SU-DHL-6 (cell line): ENCODE measurements around the gene ACOT8.
"Not testable (repeated sequence)": the region's sequence is repeated elsewhere in the genome, so short reads cannot be mapped to it uniquely, and the experiment has no call there.

ENCODE experiments used
- H2AFZ ChIP-seq: fragments of 200-600 bp; sonication (generic); 2 replicates; pipeline ENCODE4 v1.6.1; 2014; ENCODE audit warnings: low read depth, mild to moderate bottlenecking, moderate library complexity, mixed read lengths, antibody characterized with exemption, low read length; ENCODE audit not compliant: severe bottlenecking
- H3F3A ChIP-seq: fragments of 200-600 bp; shearing (Covaris generic); 2 replicates; pipeline ENCODE4 v1.6.0; 2016; ENCODE audit warnings: antibody characterized with exemption, mild to moderate bottlenecking; ENCODE audit not compliant: insufficient read depth
- H3K27ac ChIP-seq: fragments of 200-600 bp; sonication (generic); 2 replicates; pipeline ENCODE4 v1.5.1; 2016; ENCODE audit warnings: low read depth, mild to moderate bottlenecking, low read length, moderate library complexity, mixed read lengths
- H3K27me3 ChIP-seq: fragments of 200-600 bp; sonication (generic), shearing (Covaris generic); 2 replicates; pipeline ENCODE4 v1.6.0; 2014; ENCODE audit warnings: mild to moderate bottlenecking, low read length
- H3K36me3 ChIP-seq: fragments of 200-600 bp; sonication (generic); 2 replicates; pipeline ENCODE4 v1.6.1; 2014; ENCODE audit warnings: mild to moderate bottlenecking, low read length, mixed read lengths
- H3K4me2 ChIP-seq: fragments of 300-600, 200-600 bp; shearing (Covaris generic), sonication (generic); 2 replicates; pipeline ENCODE4 v1.6.0; 2014; ENCODE audit warnings: low read length, low read depth, mild to moderate bottlenecking; ENCODE audit not compliant: poor library complexity, severe bottlenecking
- H3K4me3 ChIP-seq: fragments of 200-600 bp; sonication (generic); 2 replicates; pipeline ENCODE4 v1.5.1; 2014; ENCODE audit warnings: antibody characterized with exemption, low read length, mild to moderate bottlenecking, mixed read lengths; ENCODE audit not compliant: insufficient read depth, poor library complexity, severe bottlenecking
- H3K79me2 ChIP-seq: fragments of 200-600 bp; sonication (generic); 2 replicates; pipeline ENCODE4 v1.6.1; 2014; ENCODE audit warnings: mild to moderate bottlenecking, low read length, moderate library complexity; ENCODE audit not compliant: insufficient read depth
- H3K9ac ChIP-seq: fragments of 200-600 bp; sonication (generic); 2 replicates; pipeline ENCODE4 v1.7.0; 2014; ENCODE audit warnings: mild to moderate bottlenecking, low read length
- H3K9me2 ChIP-seq: fragments of 200-600 bp; sonication (generic); replicated peaks from 2 replicates; pipeline ENCODE4 v1.6.1; 2014; ENCODE audit warnings: low read length; ENCODE audit not compliant: insufficient read depth
- H3K9me3 ChIP-seq: fragments of 200-600 bp; sonication (generic); 2 replicates; pipeline ENCODE4 v1.6.1; 2014; ENCODE audit warnings: low read length, mixed read lengths; ENCODE audit not compliant: insufficient read depth
- H4K20me1 ChIP-seq: fragments of 200-600 bp; sonication (generic); 2 replicates; pipeline ENCODE4 v1.6.1; 2014; ENCODE audit warnings: low read depth, mild to moderate bottlenecking, antibody characterized with exemption, low read length, moderate library complexity, mixed read lengths
- CTCF ChIP-seq: fragments of 200-600 bp; sonication (generic); IDR thresholded peaks from one replicate; pipeline ENCODE4 v1.5.1; 2017; ENCODE audit warnings: antibody characterized with exemption, mild to moderate bottlenecking, low read length, moderate library complexity; ENCODE audit not compliant: insufficient read depth, poor library complexity, severe bottlenecking
- EZH2phosphoT487 ChIP-seq: fragments of 200-600 bp; sonication (generic), shearing (Covaris generic); conservative IDR thresholded peaks from 2 replicates; pipeline ENCODE4 v1.6.1; 2018; ENCODE audit warnings: mild to moderate bottlenecking, antibody characterized with exemption, low read length, moderate library complexity, mixed read lengths

ACOT8 gene

GRCh38 chr20:45902199-45902701 lies 45.1 kb upstream of the ACOT8 start:
- H3K9ac ChIP-seq: no peak overlapping the region
- no peak overlapping the region for H3K4me3 ChIP-seq
- H3K4me2 ChIP-seq: no peak overlapping the region
- no peaks in the 10 kb centered on the region for H3K79me2 ChIP-seq
- TF ChIP-seq EZH2phosphoT487 (no peak), CTCF (no peak)
- H4K20me1 ChIP-seq: no peaks in the 10 kb centered on the region
- H2AFZ ChIP-seq: no peak overlapping the region
- H3K27me3 ChIP-seq: no peaks in the 10 kb centered on the region
- no peaks in the 10 kb centered on the region for H3K9me3 ChIP-seq
- H3F3A ChIP-seq: no peaks in the 10 kb centered on the region
- H3K36me3 ChIP-seq: no peaks in the 10 kb centered on the region
- no peaks in the 10 kb centered on the region for H3K9me2 ChIP-seq
- H3K27ac ChIP-seq: no peak overlapping the region

- not testable (repeated sequence) for H3K9ac ChIP-seq, H3K9me2 ChIP-seq, H3K9me3 ChIP-seq, H3K4me3 ChIP-seq, H3K36me3 ChIP-seq, H3K4me2 ChIP-seq, H2AFZ ChIP-seq, H3K27me3 ChIP-seq, H3K79me2 ChIP-seq, H4K20me1 ChIP-seq, H3K27ac ChIP-seq, H3F3A ChIP-seq
Observed at GRCh38 chr20:45901332-45901731, 44.1 kb upstream of the ACOT8 start.

GRCh38 chr20:45899046-45899835 lies 42.0 kb upstream of the ACOT8 start:
- no peaks in the 10 kb centered on the region for H3K9me2 ChIP-seq
- no peaks in the 10 kb centered on the region for H3K79me2 ChIP-seq
- TF ChIP-seq CTCF (no peak), EZH2phosphoT487 (no peak)
- H3K4me2 ChIP-seq: no peak overlapping the region
- no peak overlapping the region for H2AFZ ChIP-seq
- no peaks in the 10 kb centered on the region for H3K36me3 ChIP-seq
- H3K9me3 ChIP-seq: no peaks in the 10 kb centered on the region
- H3K27ac ChIP-seq: no peak overlapping the region
- H3K9ac ChIP-seq: no peak overlapping the region
- H3F3A ChIP-seq: no peaks in the 10 kb centered on the region
- H3K4me3 ChIP-seq: no peak overlapping the region
- H4K20me1 ChIP-seq: no peaks in the 10 kb centered on the region
- no peaks in the 10 kb centered on the region for H3K27me3 ChIP-seq

GRCh38 chr20:45898285-45898684 lies 41.1 kb upstream of the ACOT8 start:
- Histone ChIP-seq H4K20me1 (no peaks in the 10 kb centered on the region), H3K36me3 (no peaks in the 10 kb centered on the region), H2AFZ (no peak overlapping the region), H3F3A (no peaks in the 10 kb centered on the region), H3K27ac (no peak overlapping the region), H3K4me3 (no peak overlapping the region), H3K79me2 (no peaks in the 10 kb centered on the region), H3K4me2 (no peak overlapping the region), H3K9me3 (no peaks in the 10 kb centered on the region), H3K9ac (no peak overlapping the region), H3K27me3 (no peaks in the 10 kb centered on the region), H3K9me2 (no peaks in the 10 kb centered on the region)
- no peak for TF ChIP-seq EZH2phosphoT487
- TF ChIP-seq CTCF: no peak
